Neural progenitor cell (in vitro differentiated cells): Measurements from ENCODE around the gene SPTBN1. TPM values are rescaled to one million over a fixed set of nuclear protein-coding genes. Genes with fewer than 3 reads are reported as not detected.

Experiments used
- DNase-seq: peaks from one replicate; pipeline ENCODE4 v3.0.0-alpha.2; 2016; ENCODE audit warnings: low spot score
- H2AFZ ChIP-seq: fragments of 200-600 bp; sonication (generic); replicated peaks from 2 replicates; pipeline ENCODE4 v1.6.1; 2016; ENCODE audit warnings: antibody characterized with exemption
- H3F3A ChIP-seq: fragments of 200-600 bp; sonication (generic); 2 replicates; pipeline ENCODE4 v1.6.1; 2016; ENCODE audit warnings: antibody characterized with exemption, low read depth
- H3K27ac ChIP-seq: fragments of 200-600 bp; sonication (generic); 2 replicates; pipeline ENCODE4 v1.5.1; 2016; ENCODE audit warnings: mild to moderate bottlenecking
- H3K27me3 ChIP-seq: fragments of 200-600 bp; sonication (generic); 2 replicates; pipeline ENCODE4 v1.6.1; 2016; ENCODE audit warnings: mild to moderate bottlenecking, moderate library complexity
- H3K36me3 ChIP-seq: fragments of 200-600 bp; sonication (generic); 2 replicates; pipeline ENCODE4 v1.5.1; 2016
- H3K4me1 ChIP-seq: fragments of 200-600 bp; sonication (generic); 2 replicates; pipeline ENCODE4 v1.6.1; 2016; ENCODE audit warnings: mixed run types
- H3K4me2 ChIP-seq: fragments of 200-600 bp; sonication (generic); 2 replicates; pipeline ENCODE4 v1.6.1; 2016
- H3K4me3 ChIP-seq: fragments of 200-600 bp; sonication (generic); 2 replicates; pipeline ENCODE4 v1.5.1; 2016
- H3K79me2 ChIP-seq: fragments of 200-600 bp; sonication (generic); 2 replicates; pipeline ENCODE4 v1.6.1; 2016; ENCODE audit warnings: low read depth
- H3K9ac ChIP-seq: fragments of 200-600 bp; sonication (generic); 2 replicates; pipeline ENCODE4 v1.6.1; 2016
- H3K9me3 ChIP-seq: fragments of 200-600 bp; sonication (generic); 2 replicates; pipeline ENCODE4 v1.5.1; 2016; ENCODE audit warnings: low read depth
- H4K20me1 ChIP-seq: fragments of 200-600 bp; sonication (generic); 2 replicates; pipeline ENCODE4 v1.6.1; 2016; ENCODE audit warnings: low read depth
- H3K27ac Mint-ChIP-seq: 3 replicates; pipeline ENCODE4 v1.8.0; 2021; ENCODE audit warnings: mixed read lengths
- H3K27me3 Mint-ChIP-seq: 2 replicates; pipeline ENCODE4 v1.8.0; 2022; ENCODE audit warnings: low read depth, mild to moderate bottlenecking, inconsistent platforms, moderate library complexity, mixed read lengths; ENCODE audit not compliant: insufficient read depth
- H3K36me3 Mint-ChIP-seq: 3 replicates; pipeline ENCODE4 v1.8.0; 2021; ENCODE audit warnings: mixed read lengths
- H3K4me1 Mint-ChIP-seq: 3 replicates; pipeline ENCODE4 v1.8.0; 2021; ENCODE audit warnings: mixed read lengths
- H3K4me3 Mint-ChIP-seq: 3 replicates; pipeline ENCODE4 v1.8.0; 2021; ENCODE audit warnings: mild to moderate bottlenecking, moderate library complexity, mixed read lengths
- H3K9me3 Mint-ChIP-seq: 3 replicates; pipeline ENCODE4 v1.8.0; 2020; ENCODE audit warnings: mixed read lengths
- CTCF ChIP-seq: fragments of 200-600 bp; sonication (generic); IDR thresholded peaks from 2 replicates; pipeline ENCODE4 v1.5.1; 2017; ENCODE audit warnings: antibody characterized with exemption, mild to moderate bottlenecking
- EZH2 ChIP-seq: fragments of 200-600 bp; sonication (generic); IDR thresholded peaks from 2 replicates; pipeline ENCODE4 v1.6.1; 2017; ENCODE audit warnings: antibody characterized with exemption, mild to moderate bottlenecking, moderate library complexity
- EZH2phosphoT487 ChIP-seq: fragments of 200-600 bp; sonication (generic); IDR thresholded peaks from 2 replicates; pipeline ENCODE4 v1.6.1; 2017; ENCODE audit warnings: antibody characterized with exemption
- total RNA-seq: library from RNA; depleted of rRNA; stranded (reverse); fragments of >200 nt; gene quantifications from 2 replicates; pipeline ENCODE4 v1.2.3, GENCODE V29; 2015; ENCODE audit warnings: low replicate concordance

SPTBN1 gene
- total RNA-seq, 1 donor from 2014 or later, result 94.2 TPM

GRCh38 chr2:54716375-54716774 is 260.2 kb downstream of the SPTBN1 start:
- Mint-ChIP-seq H3K27ac (no peak overlapping the region), H3K4me3 (no peak overlapping the region), H3K4me1 (no peaks in the 10 kb centered on the region), H3K36me3 (no peaks in the 10 kb centered on the region), H3K9me3 (no peaks in the 10 kb centered on the region), H3K27me3 (peaks cover 4% of the 10 kb centered on the region)
- H4K20me1 ChIP-seq, result no peaks in the 10 kb centered on the region
- no peak for DNase-seq
- H3K4me3 ChIP-seq, result no peak overlapping the region
- no peaks in the 10 kb centered on the region for H3K79me2 ChIP-seq
- H3K4me1 ChIP-seq, result peaks cover 4% of the 10 kb centered on the region
- no peak overlapping the region for H3K27ac ChIP-seq
- H3K9ac ChIP-seq, result no peak overlapping the region
- no peak overlapping the region for H2AFZ ChIP-seq
- TF ChIP-seq EZH2phosphoT487 (no peak), CTCF (no peak), EZH2 (no peak)
- H3K36me3 ChIP-seq, result no peaks in the 10 kb centered on the region
- H3K9me3 ChIP-seq, result no peaks in the 10 kb centered on the region
- no peaks in the 10 kb centered on the region for H3F3A ChIP-seq
- H3K4me2 ChIP-seq, result no peak overlapping the region
- peaks cover 37% of the 10 kb centered on the region for H3K27me3 ChIP-seq

- Mint-ChIP-seq H3K27ac (no peak overlapping the region), H3K9me3 (no peaks in the 10 kb centered on the region), H3K27me3 (peaks cover 13% of the 10 kb centered on the region), H3K4me3 (no peak overlapping the region), H3K36me3 (no peaks in the 10 kb centered on the region), H3K4me1 (peaks cover 15% of the 10 kb centered on the region)
- TF ChIP-seq CTCF (no peak), EZH2phosphoT487 (no peak)
- Histone ChIP-seq H3K27me3 (peaks cover 74% of the 10 kb centered on the region), H3K79me2 (no peaks in the 10 kb centered on the region), H4K20me1 (peaks cover 4% of the 10 kb centered on the region), H3K4me3 (no peak overlapping the region), H3K9ac (no peak overlapping the region), H3K4me1 (no peaks in the 10 kb centered on the region), H3K36me3 (no peaks in the 10 kb centered on the region), H3F3A (peaks cover 7% of the 10 kb centered on the region), H3K9me3 (no peaks in the 10 kb centered on the region), H3K27ac (no peak overlapping the region), H2AFZ (no peak overlapping the region), H3K4me2 (no peak overlapping the region)
- no peak for DNase-seq
Measured at GRCh38 chr2:54720563-54720962, 264.4 kb downstream of the SPTBN1 start.

Other genes starting within 250 kb of the SPTBN1 start
- gene TSPYL6, start 200.1 kb upstream of the SPTBN1 start, total RNA-seq, result not detected in 2 replicates